HG03432 (cell line): ENCODE data around the gene SERTAD3.
"Not testable (repeated sequence)": the region's sequence is repeated elsewhere in the genome, so short reads cannot be mapped to it uniquely, and the experiment has no call there.

Source experiments
- ATAC-seq: cut with Tn5 transposase; IDR thresholded peaks from one replicate; pipeline ENCODE4 v1.9.1; 2021; ENCODE audit warnings: mild to moderate bottlenecking, moderate library complexity; ENCODE audit not compliant: unreplicated experiment

SERTAD3 gene

GRCh38 chr19:40444000-40444824, at the start of gene SERTAD3:
Gene SERTAD3, minus strand, starts transcription at chr19:40444335. Its CDS starts 2,255 bp downstream, at chr19:40442080.
- peak; percentile 72 for ATAC-seq

GRCh38 chr19:40493778-40494177, 49.6 kb upstream of the SERTAD3 start:
- no peak for ATAC-seq

GRCh38 chr19:40492274-40492673, 48.1 kb upstream of the SERTAD3 start:
- ATAC-seq = no peak

GRCh38 chr19:40489882-40490230, 45.7 kb upstream of the SERTAD3 start:
- ATAC-seq = no peak

- no peak for ATAC-seq
Observed at GRCh38 chr19:40486017-40486416, 41.9 kb upstream of the SERTAD3 start.

- ATAC-seq = not testable (repeated sequence)
Observed at GRCh38 chr19:40475878-40476644, 31.9 kb upstream of the SERTAD3 start.

- no peak for ATAC-seq
Observed at GRCh38 chr19:40474737-40475136, 30.6 kb upstream of the SERTAD3 start.

- no peak for ATAC-seq
Observed at GRCh38 chr19:40472516-40472915, 28.4 kb upstream of the SERTAD3 start.

GRCh38 chr19:40471111-40471510, 27.0 kb upstream of the SERTAD3 start:
- ATAC-seq = no peak

- ATAC-seq = no peak
Observed at GRCh38 chr19:40469011-40469410, 24.9 kb upstream of the SERTAD3 start.

GRCh38 chr19:40466985-40467734, 23.0 kb upstream of the SERTAD3 start, which contains the start of gene SPTBN4:
Gene SPTBN4, plus strand, starts transcription at chr19:40467001. Its CDS starts 5,621 bp downstream, at chr19:40472622.
- no peak for ATAC-seq

- ATAC-seq = peak; percentile 27
Observed at GRCh38 chr19:40466219-40466984, 22.3 kb upstream of the SERTAD3 start.

- peak; percentile 84 for ATAC-seq
Observed at GRCh38 chr19:40465557-40466218, 21.6 kb upstream of the SERTAD3 start, which contains the start of gene BLVRB. Gene BLVRB, minus strand, starts transcription at chr19:40465745. Its CDS starts 57 bp downstream, at chr19:40465688.

GRCh38 chr19:40465025-40465556, 21.0 kb upstream of the SERTAD3 start:
- ATAC-seq = no peak

GRCh38 chr19:40464059-40465024, 20.2 kb upstream of the SERTAD3 start:
- no peak for ATAC-seq

- ATAC-seq = not testable (repeated sequence)
Observed at GRCh38 chr19:40463587-40464037, 19.5 kb upstream of the SERTAD3 start.

GRCh38 chr19:40461669-40462221, 17.6 kb upstream of the SERTAD3 start:
- ATAC-seq = no peak

GRCh38 chr19:40460185-40460584, 16.1 kb upstream of the SERTAD3 start:
- ATAC-seq = no peak
